Sciatic nerve (tissue), 2 donors: ENCODE results near the gene UBXN6. TPM values are rescaled to one million over a fixed set of nuclear protein-coding genes. Genes with fewer than 3 reads are reported as not detected.

Experiments used
- ATAC-seq: fragments of 200-7000 bp; cut with Tn5 transposase; one replicate; pipeline ENCODE4 v1.9.1; 2020; ENCODE audit warnings: mild to moderate bottlenecking, moderate library complexity
- DNase-seq: peaks from one replicate; pipeline ENCODE4 v3.0.0-alpha.2; 2020; ENCODE audit warnings: low spot score
- intact Hi-C: fragments of 100-400 bp; cut with DNase I; formaldehyde crosslinking; loops from one replicate; pipeline ENCODE4 v1.14.2; 2022
- total RNA-seq: library from RNA; stranded (reverse); fragmentation: NEBNext Ultra II Directional; extraction: Animal tissue kit (Norgen Biotek cat#: 25700); gene quantifications from one replicate; pipeline ENCODE4 v1.2.1, GENCODE V29; 2021
- donor health status: DM: no; HTN: no; CAD: no.
- donor health status: DM: no; HTN: no; CAD: no.

The UBXN6 gene
- total RNA-seq, 1 donor from 2014 or later = 107 TPM

GRCh38 chr19:4423416-4424126, 34.0 kb downstream of the UBXN6 start:
- ATAC-seq (no peak), DNase-seq (no peak)
- intact Hi-C loops = no loop called here

GRCh38 chr19:4416268-4416667, 41.3 kb downstream of the UBXN6 start:
- ATAC-seq (no peak), DNase-seq (no peak)
- intact Hi-C loops = no loop called here

DNA sequence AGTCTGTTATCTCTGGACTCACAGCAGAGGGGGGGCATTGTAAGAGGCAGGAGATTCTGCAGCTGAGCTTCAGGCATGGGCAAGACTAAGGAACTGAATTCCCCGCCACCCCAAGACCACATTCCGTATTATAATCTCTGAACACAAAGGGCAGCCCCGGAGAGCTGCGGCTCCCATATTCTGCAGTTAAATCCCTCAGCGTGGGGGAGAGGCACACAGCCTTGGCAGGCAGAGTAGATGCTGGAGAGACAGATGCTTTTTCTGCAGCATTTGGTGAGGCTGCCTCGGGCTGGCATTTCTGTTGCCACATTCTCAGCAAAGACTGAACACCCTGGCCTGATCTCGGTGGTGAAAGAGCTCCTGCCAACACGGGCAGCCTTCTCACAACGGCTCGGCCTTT, 42.2 kb downstream of the UBXN6 start:
- intact Hi-C loops = no loop called here
- DNase-seq (no peak), ATAC-seq (peak; percentile 22)

GRCh38 chr19:4414800-4415321, 42.7 kb downstream of the UBXN6 start:
- no peak for DNase-seq
- peak; percentile 65 for ATAC-seq
- intact Hi-C loops = no loop called here

DNA sequence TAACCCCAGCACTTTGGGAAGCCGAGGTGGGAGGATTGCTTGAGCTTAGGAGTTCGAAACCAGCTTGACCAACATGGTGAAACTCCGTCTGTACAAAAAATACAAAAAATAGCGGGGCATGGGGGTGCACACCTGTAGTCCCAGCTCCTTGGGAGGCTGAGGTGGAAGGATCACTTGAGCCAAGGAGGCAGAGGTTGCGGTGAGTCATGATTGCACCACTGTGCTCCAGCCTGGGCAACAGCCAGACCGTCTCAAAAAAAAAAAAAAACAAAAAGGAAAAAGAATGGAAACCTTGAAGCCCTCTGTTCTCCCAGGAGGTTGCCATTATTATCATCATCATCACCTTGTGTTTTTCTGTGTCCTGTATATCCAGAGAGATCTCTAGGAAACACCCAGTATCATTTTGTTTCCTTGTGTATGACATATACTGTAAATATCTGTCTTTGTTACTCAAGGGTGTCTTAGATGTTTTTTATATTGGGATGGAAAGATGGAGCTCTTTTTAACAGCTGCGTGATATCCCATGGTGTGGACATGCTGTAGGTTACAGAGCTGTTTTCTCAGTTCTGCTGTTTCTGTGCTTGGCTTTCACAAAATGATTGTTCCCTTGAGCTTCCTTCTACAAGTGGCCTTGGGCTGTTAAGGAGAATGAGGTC, 43.3 kb downstream of the UBXN6 start:
- intact Hi-C loops = no loop called here
- peak; percentile 47 for ATAC-seq
- no peak for DNase-seq

GRCh38 chr19:4413588-4413987, 44.0 kb downstream of the UBXN6 start:
- intact Hi-C loops = no loop called here
- DNase-seq (no peak), ATAC-seq (no peak)

- DNase-seq (no peak), ATAC-seq (no peak)
- intact Hi-C loops = no loop called here
Measured at GRCh38 chr19:4409123-4409933, 48.3 kb downstream of the UBXN6 start.

DNA sequence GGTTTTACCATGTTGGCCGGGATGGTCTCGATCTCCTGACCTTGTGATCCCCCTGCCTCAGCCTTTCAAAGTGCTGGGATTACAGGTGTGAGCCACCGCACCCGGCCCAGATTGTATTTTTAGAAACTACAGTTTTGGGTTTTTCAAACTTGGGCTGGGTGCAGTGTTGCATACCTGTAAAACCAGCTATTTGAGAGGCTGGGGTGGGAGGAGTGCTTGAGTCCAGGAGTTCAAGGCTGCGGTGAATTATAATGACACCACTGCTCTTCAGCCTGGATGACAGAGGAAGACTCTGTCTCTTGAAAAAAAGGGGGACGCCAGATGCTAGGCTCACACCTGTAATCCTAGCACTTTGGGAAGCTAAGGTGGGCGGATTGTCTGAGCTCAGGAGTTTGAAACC, 51.0 kb downstream of the UBXN6 start:
- intact Hi-C loops = no loop called here
- ATAC-seq (no peak), DNase-seq (no peak)

GRCh38 chr19:4405977-4406376, 51.6 kb downstream of the UBXN6 start:
- intact Hi-C loops = no loop called here
- ATAC-seq = no peak

DNA sequence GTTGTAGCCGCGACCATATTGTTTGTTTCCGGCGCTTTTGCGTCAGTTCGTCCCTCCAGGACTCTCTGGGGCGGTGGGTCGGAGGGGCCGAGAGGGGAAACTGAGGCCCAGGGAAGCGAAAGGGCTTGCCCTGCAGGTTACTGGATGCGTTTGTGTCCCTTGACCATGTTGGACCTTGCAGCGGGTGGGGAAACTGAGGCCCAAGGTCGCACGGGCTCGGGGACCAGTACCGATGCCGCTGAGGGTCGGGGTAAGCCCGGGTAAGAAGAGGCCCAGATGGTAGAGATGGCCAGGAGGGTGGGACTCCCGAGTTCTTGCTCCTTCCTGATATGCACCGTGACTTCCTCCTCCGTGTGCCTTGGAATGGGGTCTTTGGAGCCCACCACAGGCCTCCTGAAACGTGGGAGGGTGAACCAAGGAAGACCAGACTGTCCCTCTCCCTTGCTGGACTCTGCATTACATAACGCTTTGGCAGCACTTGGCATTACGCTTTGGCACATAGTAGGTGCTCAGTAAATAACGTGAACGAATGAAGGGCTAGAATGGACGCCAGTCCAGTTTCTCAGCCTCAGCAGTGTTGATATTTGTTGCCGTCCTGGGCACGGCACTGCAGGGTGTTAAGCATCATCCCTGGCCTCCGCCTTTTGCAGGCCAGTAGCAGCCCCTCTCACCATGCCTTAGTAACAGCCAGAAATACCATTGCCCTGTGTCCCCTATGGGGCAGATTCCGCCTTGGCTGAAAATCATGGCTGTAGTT, 54.4 kb downstream of the UBXN6 start:
- DNase-seq (no peak), ATAC-seq (no peak)
- intact Hi-C loops = no loop called here

More at GRCh38 chr19:4405977-4406376, 51.6 kb downstream of the UBXN6 start:
- DNase-seq = no peak

DNA sequence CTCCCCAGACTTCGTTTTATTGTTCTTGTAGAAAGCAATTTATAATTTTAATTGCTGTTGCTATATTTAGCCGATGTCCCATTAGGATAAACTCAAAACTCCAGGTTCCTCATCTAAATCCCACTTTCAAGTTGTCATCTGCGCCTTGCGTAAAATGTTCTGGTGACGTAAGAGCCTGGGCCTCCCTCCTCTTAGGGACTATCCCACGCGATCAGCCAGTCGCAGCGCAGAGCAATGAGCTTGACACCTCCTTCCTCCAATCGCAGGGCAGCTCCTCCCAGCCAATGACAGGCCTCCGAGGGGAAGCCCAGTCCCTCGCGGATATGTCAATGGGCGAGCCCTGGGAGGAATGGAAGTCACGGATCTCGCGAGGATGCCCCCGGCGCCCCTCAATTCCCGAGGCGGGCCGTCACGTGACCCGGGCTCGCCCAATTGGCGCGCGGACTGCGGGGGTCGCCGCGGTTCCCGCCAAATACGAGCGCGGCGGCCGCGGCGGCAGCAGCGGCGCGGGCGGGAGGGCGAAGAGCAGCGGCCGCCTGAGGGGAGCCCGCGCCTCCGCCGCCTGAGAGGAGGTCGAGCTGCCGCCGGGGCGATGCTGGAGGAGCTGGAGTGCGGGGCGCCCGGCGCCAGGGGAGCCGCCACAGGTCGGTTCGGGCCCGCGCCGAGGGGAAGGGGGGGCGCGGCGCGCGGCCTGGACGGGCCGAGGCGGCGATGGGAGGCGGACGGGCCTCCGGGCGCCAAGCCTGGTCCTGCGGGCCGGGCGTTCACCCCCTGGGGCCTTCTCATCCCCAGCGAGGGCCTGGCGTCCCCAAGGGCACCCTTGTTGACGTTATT, 55.2 kb downstream of the UBXN6 start, which contains the start of gene CHAF1A:
TSS of gene CHAF1A (plus strand) at position 470 of the 834 bp plus-strand sequence. CDS start at position 593, 123 bp downstream.
- intact Hi-C loops = no loop called here
- DNase-seq (peak; percentile 99), ATAC-seq (peak; percentile 98)

DNA sequence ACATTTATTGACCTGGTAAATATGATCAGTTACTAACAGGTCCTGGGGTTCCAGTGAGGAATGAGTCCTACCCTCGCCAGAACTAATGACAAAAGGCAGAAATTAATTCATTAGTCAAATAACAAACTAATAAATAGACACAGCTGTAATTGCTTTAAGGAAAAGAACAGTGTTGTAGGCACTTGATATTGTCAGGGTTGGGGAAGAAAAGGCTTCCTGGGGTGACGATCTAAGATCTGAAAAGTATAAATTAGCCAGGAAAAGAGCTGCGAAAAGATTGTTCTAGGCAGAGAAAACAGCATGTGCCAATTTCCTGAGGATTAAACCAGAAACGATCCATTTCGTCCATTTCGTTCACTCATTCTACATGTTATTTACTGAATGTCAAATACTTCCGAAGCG, 55.8 kb downstream of the UBXN6 start:
- ATAC-seq = no peak
- intact Hi-C loops = no loop called here
- DNase-seq = no peak

DNA sequence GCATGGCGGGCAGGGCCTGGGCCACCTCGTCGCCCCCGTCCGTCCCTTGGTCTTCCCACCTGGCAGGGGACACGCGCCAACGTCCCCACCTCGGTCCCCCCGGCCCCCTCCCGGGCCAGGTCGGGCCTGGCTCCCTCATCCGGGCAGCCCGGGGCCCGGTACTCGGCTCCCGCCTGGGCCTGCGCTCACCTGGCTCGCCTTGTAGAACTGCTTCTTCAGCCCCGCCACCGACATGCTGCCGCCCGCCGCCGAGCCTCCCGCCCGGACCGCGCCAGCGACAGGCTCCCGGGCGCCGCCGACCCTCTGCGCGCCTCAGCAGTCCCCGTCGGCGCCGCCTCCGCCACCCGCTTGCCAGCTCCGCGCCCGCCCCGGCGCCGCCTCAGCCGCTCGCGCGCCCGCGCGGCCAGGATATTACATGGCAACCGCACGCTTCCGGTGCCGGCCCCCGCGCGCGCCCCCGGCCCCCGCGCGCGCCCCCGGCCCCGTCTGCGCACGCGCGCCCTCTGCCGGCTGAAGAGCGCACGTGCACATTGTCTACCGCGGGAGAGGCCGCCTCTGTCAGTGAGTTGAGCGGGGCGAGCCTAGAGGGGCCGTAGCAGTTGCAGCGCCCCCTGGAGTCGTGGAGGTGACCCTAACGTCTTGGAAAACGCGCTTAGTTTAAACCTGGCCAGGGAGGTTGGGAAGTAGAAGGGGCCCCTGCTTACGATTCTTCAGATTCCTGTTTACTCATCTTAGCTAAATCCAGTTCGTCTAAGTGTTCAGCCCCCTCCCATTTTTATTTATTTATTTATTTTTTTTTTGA, 57.3 kb downstream of the UBXN6 start, which contains the start of gene SH3GL1:
TSS of gene SH3GL1 (minus strand) at position 413 of the 802 bp plus-strand sequence. CDS start at position 234, 179 bp downstream.
- intact Hi-C loops = no loop called here
- ATAC-seq = peak; percentile 66
- DNase-seq = peak; percentile 96

- ATAC-seq (peak; percentile 4), DNase-seq (no peak)
- intact Hi-C loops = no loop called here
Measured at GRCh38 chr19:4399812-4400134, 57.8 kb downstream of the UBXN6 start.

DNA sequence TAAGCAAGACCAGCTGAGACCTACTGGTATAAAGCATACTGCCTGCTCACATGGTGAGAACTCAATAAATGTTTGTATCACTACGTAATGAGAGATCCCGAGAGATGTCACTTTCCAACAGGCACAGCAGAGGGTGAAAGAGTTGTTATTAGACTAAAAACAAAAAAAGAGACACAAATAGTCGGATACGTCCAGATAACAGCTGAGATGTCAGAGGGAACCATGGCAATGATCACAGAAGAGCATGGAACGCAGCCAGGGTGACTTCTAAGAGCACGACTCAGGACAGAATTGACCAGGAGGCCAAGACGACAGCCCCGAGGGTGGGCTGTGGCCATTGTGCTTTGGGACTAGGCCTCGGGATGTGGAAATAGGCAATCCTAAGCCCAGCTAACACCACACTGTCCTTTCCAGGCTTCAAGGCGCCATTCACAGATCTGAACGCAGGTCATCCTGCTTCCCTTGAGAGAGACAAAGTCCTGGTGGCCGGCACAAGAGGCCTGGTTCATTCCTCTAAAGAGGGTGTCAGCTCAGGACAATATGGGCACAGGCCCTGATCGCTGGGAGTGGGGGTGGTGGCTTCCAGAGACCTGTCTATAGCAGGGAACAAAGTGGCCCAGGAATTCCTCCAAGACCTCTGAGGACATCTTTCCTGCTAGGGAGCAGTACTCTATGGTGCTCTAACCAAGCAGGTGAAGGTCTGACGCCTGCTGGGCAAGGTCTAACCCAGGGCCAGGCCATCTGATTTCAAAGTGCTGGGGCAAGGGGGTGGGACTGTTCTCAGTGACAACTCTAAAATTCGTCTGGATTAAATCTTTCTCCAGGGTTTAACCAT, 60.4 kb downstream of the UBXN6 start:
- DNase-seq (no peak), ATAC-seq (peak; percentile 42)
- intact Hi-C loops = no loop called here
